HepG2 (cell line): ENCODE data around the gene NISCH. TPM values are rescaled to one million over a fixed set of nuclear protein-coding genes. Genes with fewer than 3 reads are reported as not detected.

Experiments used
- CCDC6 ChIP-seq: sonication (generic); formaldehyde crosslinking; IDR thresholded peaks from 2 replicates; pipeline ENCODE4 v1.8.1; 2022; ENCODE audit warnings: mild to moderate bottlenecking, missing genetic modification reagents, moderate library complexity
- DPF2 ChIP-seq: sonication (generic); formaldehyde crosslinking; IDR thresholded peaks from 2 replicates; pipeline ENCODE4 v1.4.0; 2020; ENCODE audit warnings: mild to moderate bottlenecking, low read depth, missing genetic modification reagents, borderline replicate concordance
- MTA1 ChIP-seq: sonication (generic); formaldehyde crosslinking; IDR thresholded peaks from 2 replicates; pipeline ENCODE4 v1.4.0; 2020; ENCODE audit warnings: missing genetic modification reagents, mild to moderate bottlenecking, borderline replicate concordance
- MZF1 ChIP-seq: sonication (generic); formaldehyde crosslinking; IDR thresholded peaks from 2 replicates; pipeline ENCODE4 v1.8.1; 2023; ENCODE audit warnings: mild to moderate bottlenecking, missing genetic modification reagents, borderline replicate concordance
- ZNF12 ChIP-seq: sonication (generic); formaldehyde crosslinking; IDR thresholded peaks from 2 replicates; pipeline ENCODE4 v1.5.0; 2020; ENCODE audit warnings: missing genetic modification reagents
- ZNF234 ChIP-seq: sonication (generic); formaldehyde crosslinking; conservative IDR thresholded peaks from 2 replicates; pipeline ENCODE4 v1.5.1; 2020; ENCODE audit warnings: mild to moderate bottlenecking, missing genetic modification reagents
- ZNF367 ChIP-seq: sonication (generic); formaldehyde crosslinking; IDR thresholded peaks from 2 replicates; pipeline ENCODE4 v1.4.0; 2020; ENCODE audit warnings: missing genetic modification reagents, borderline replicate concordance
- ZNF382 ChIP-seq: sonication (generic); formaldehyde crosslinking; IDR thresholded peaks from 2 replicates; pipeline ENCODE4 v1.5.0; 2020; ENCODE audit warnings: missing genetic modification reagents, mild to moderate bottlenecking, borderline replicate concordance
- ZNF552 ChIP-seq: sonication (generic); formaldehyde crosslinking; IDR thresholded peaks from 2 replicates; pipeline ENCODE4 v1.9.0; 2022; ENCODE audit warnings: missing genetic modification reagents, mild to moderate bottlenecking, borderline replicate concordance
- ZNF563 ChIP-seq: sonication (generic); formaldehyde crosslinking; IDR thresholded peaks from 2 replicates; pipeline ENCODE4 v1.8.0; 2022; ENCODE audit warnings: mild to moderate bottlenecking, moderate library complexity, missing genetic modification reagents
- ZNF607 ChIP-seq: sonication (generic); formaldehyde crosslinking; IDR thresholded peaks from 2 replicates; pipeline ENCODE4 v1.5.1; 2020; ENCODE audit warnings: missing genetic modification reagents, mild to moderate bottlenecking, borderline replicate concordance
- ZNF891 ChIP-seq: sonication (generic); formaldehyde crosslinking; IDR thresholded peaks from 2 replicates; pipeline ENCODE4 v1.5.0; 2020; ENCODE audit warnings: mild to moderate bottlenecking, missing genetic modification reagents
- ZSCAN31 ChIP-seq: sonication (generic); formaldehyde crosslinking; IDR thresholded peaks from 2 replicates; pipeline ENCODE4 v1.5.0; 2020; ENCODE audit warnings: low read depth, mild to moderate bottlenecking, missing genetic modification reagents
- polyA plus RNA-seq, 8 experiments: library from polyadenylated mRNA; depleted of rRNA in 3 of 8; stranded (reverse) in 7 of 8; unstranded in 1 of 8; fragments of >200 nt; fragmentation: Illumina TruSeq in 4 of 8; extraction: Trizol in 4 of 8; gene quantifications; 2 replicates each; pipeline versions ENCODE4 v1.2.1 to v1.2.3, GENCODE V29; 2011 to 2016; ENCODE audit warnings: low read depth in 4 of 8, missing spikeins in 1 of 8, mixed read lengths in 1 of 8; ENCODE audit not compliant: insufficient read depth in 1 of 8
- total RNA-seq, 5 experiments: library from RNA; depleted of rRNA; stranded (reverse); fragments of >200 nt; fragmentation: Illumina TruSeq; extraction: Trizol; gene quantifications; 2 replicates each; pipeline ENCODE4 v1.2.3, GENCODE V29; 2016; ENCODE audit warnings: low read depth in 1 of 5
- TF ChIP-seq, protein P1 (sequence below): sonication (generic); formaldehyde crosslinking; IDR thresholded peaks from 2 replicates; pipeline ENCODE4 v1.4.0; 2020; ENCODE audit warnings: missing genetic modification reagents
- TF ChIP-seq, protein P2 (sequence below): IDR thresholded peaks from 2 replicates; pipeline ENCODE4 v1.6.1; 2016; ENCODE audit warnings: low read depth, control low read depth
- TF ChIP-seq, protein P3 (sequence below): sonication (generic); formaldehyde crosslinking; IDR thresholded peaks from 2 replicates; pipeline ENCODE4 v1.4.0; 2020; ENCODE audit warnings: missing genetic modification reagents, borderline replicate concordance
- TF ChIP-seq, protein P4 (sequence below): IDR thresholded peaks from 2 replicates; pipeline ENCODE4 v1.6.1; 2012; ENCODE audit warnings: low read depth, low read length, improper control_type of control experiment

Gene NISCH
- total and polyA plus RNA-seq, 2 of the 13 experiments (the other 11 are each of a cell fraction or from before 2014, with no cell fraction given): 27.0 to 47.6 TPM

DNA sequence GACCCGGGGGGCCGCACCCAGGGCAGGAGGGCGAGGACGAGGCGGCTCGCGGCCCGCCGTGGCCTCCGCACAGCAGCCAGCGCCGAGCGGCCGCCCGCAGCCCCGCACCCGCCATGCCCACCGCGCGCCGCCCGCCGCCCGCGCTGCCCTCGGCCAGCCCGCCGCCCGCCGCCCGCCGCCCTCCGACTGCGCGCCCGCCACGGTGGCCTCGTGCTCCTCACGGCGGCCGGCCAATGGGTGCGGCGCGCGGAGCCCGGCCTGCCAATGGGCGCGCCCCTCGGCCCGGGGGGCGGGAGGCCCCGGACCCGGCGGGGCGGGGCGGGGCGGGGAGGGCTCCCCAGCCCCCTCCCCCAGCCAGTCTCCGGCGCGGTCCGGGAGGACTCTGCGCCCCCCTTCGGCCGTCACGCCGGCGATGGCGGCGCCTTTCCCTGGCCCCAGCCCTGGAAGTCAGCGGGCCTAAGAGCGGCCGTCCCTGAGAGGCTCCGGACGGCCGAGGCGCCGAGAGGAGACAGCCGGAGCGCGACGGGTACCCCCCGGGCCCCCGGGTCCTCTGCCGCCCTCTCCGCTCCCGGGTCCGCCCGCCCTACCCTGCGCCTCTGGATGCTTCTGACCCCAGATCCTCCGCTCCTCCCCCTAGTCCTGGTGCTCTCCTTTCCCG, 78.3 kb downstream of the NISCH start, which contains the start of gene NT5DC2 (continued):
- TF ChIP-seq ZNF234 (CRISPR knock-in tag) (peak; percentile 64; the same call in 1 of the 2 replicates), ZNF607 (peak; percentile 93), ZSCAN31 (peak; percentile 76), ZNF552 (CRISPR knock-in tag) (peak; percentile 38; the same call in 1 of the 2 replicates), ZNF367 (CRISPR knock-in tag) (no peak; the same call in 1 of the 2 replicates), CCDC6 (CRISPR knock-in tag) (0 out of 2 replicates have a peak, but pooled peaks have one; percentile 67), DPF2 (CRISPR knock-in tag) (no peak), ZNF891 (CRISPR knock-in tag) (no peak), ZNF12 (CRISPR knock-in tag) (no peak), ZNF382 (CRISPR knock-in tag) (no peak), MTA1 (CRISPR knock-in tag) (no peak), MZF1 (CRISPR knock-in tag) (no peak), ZNF563 (CRISPR knock-in tag) (peak; percentile 98)
- TF ChIP-seq, protein P1, sequence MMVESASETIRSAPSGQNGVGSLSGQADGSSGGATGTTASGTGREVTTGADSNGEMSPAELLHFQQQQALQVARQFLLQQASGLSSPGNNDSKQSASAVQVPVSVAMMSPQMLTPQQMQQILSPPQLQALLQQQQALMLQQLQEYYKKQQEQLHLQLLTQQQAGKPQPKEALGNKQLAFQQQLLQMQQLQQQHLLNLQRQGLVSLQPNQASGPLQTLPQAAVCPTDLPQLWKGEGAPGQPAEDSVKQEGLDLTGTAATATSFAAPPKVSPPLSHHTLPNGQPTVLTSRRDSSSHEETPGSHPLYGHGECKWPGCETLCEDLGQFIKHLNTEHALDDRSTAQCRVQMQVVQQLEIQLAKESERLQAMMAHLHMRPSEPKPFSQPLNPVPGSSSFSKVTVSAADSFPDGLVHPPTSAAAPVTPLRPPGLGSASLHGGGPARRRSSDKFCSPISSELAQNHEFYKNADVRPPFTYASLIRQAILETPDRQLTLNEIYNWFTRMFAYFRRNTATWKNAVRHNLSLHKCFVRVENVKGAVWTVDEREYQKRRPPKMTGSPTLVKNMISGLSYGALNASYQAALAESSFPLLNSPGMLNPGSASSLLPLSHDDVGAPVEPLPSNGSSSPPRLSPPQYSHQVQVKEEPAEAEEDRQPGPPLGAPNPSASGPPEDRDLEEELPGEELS (CRISPR knock-in tag): no peak
- TF ChIP-seq, protein P2, sequence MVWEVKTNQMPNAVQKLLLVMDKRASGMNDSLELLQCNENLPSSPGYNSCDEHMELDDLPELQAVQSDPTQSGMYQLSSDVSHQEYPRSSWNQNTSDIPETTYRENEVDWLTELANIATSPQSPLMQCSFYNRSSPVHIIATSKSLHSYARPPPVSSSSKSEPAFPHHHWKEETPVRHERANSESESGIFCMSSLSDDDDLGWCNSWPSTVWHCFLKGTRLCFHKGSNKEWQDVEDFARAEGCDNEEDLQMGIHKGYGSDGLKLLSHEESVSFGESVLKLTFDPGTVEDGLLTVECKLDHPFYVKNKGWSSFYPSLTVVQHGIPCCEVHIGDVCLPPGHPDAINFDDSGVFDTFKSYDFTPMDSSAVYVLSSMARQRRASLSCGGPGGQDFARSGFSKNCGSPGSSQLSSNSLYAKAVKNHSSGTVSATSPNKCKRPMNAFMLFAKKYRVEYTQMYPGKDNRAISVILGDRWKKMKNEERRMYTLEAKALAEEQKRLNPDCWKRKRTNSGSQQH (CRISPR knock-in tag): peak; percentile 82; the same call in 1 of the 2 replicates
- TF ChIP-seq, protein P3, sequence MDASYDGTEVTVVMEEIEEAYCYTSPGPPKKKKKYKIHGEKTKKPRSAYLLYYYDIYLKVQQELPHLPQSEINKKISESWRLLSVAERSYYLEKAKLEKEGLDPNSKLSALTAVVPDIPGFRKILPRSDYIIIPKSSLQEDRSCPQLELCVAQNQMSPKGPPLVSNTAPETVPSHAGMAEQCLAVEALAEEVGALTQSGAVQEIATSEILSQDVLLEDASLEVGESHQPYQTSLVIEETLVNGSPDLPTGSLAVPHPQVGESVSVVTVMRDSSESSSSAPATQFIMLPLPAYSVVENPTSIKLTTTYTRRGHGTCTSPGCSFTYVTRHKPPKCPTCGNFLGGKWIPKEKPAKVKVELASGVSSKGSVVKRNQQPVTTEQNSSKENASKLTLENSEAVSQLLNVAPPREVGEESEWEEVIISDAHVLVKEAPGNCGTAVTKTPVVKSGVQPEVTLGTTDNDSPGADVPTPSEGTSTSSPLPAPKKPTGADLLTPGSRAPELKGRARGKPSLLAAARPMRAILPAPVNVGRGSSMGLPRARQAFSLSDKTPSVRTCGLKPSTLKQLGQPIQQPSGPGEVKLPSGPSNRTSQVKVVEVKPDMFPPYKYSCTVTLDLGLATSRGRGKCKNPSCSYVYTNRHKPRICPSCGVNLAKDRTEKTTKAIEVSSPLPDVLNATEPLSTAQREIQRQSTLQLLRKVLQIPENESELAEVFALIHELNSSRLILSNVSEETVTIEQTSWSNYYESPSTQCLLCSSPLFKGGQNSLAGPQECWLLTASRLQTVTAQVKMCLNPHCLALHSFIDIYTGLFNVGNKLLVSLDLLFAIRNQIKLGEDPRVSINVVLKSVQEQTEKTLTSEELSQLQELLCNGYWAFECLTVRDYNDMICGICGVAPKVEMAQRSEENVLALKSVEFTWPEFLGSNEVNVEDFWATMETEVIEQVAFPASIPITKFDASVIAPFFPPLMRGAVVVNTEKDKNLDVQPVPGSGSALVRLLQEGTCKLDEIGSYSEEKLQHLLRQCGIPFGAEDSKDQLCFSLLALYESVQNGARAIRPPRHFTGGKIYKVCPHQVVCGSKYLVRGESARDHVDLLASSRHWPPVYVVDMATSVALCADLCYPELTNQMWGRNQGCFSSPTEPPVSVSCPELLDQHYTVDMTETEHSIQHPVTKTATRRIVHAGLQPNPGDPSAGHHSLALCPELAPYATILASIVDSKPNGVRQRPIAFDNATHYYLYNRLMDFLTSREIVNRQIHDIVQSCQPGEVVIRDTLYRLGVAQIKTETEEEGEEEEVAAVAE: no peak
- TF ChIP-seq, protein P4, sequence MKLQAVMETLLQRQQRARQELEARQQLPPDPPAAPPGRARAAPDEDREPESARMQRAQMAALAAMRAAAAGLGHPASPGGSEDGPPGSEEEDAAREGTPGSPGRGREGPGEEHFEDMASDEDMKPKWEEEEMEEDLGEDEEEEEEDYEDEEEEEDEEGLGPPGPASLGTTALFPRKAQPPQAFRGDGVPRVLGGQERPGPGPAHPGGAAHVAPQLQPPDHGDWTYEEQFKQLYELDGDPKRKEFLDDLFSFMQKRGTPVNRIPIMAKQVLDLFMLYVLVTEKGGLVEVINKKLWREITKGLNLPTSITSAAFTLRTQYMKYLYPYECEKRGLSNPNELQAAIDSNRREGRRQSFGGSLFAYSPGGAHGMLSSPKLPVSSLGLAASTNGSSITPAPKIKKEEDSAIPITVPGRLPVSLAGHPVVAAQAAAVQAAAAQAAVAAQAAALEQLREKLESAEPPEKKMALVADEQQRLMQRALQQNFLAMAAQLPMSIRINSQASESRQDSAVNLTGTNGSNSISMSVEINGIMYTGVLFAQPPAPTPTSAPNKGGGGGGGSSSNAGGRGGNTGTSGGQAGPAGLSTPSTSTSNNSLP: no peak
